Neural crest cell (in vitro differentiated cells): ENCODE results near the gene CCDC137. TPM values are rescaled to one million over a fixed set of nuclear protein-coding genes. Genes with fewer than 3 reads are reported as not detected.

Experiments used
- DNase-seq: peaks from one replicate; pipeline ENCODE4 v3.0.0; 2021; ENCODE audit warnings: low read depth, mixed read lengths, low spot score
- H3K27ac Mint-ChIP-seq: one replicate; pipeline ENCODE4 v1.8.0; 2021; ENCODE audit warnings: mild to moderate bottlenecking, mixed read lengths; ENCODE audit not compliant: unreplicated experiment
- H3K27me3 Mint-ChIP-seq: 2 replicates; pipeline ENCODE4 v1.8.0; 2021; ENCODE audit warnings: low read depth, mild to moderate bottlenecking, mixed read lengths
- H3K36me3 Mint-ChIP-seq: 2 replicates; pipeline ENCODE4 v1.8.0; 2021; ENCODE audit warnings: low read depth, mild to moderate bottlenecking, mixed read lengths
- H3K4me1 Mint-ChIP-seq: 2 replicates; pipeline ENCODE4 v1.8.0; 2021; ENCODE audit warnings: mixed read lengths
- H3K4me3 Mint-ChIP-seq: one replicate; pipeline ENCODE4 v1.8.0; 2021; ENCODE audit warnings: mild to moderate bottlenecking, mixed read lengths
- H3K9me3 Mint-ChIP-seq: 2 replicates; pipeline ENCODE4 v1.8.0; 2021; ENCODE audit warnings: mixed read lengths
- CTCF ChIP-seq: fragments of 200-600 bp; sonication (generic); conservative IDR thresholded peaks from 2 replicates; pipeline ENCODE4 v1.5.0; 2021; ENCODE audit warnings: antibody characterized with exemption, mild to moderate bottlenecking
- total RNA-seq: library from RNA; stranded (reverse); gene quantifications from 2 replicates; pipeline ENCODE4 v1.2.1, GENCODE V29; 2021

The CCDC137 gene
- total RNA-seq, 1 donor from 2014 or later, result 38.3 TPM

GRCh38 chr17:81640011-81640410 is 26.5 kb upstream of the CCDC137 start:
- DNase-seq, result no peak
- peaks cover 14% of the 10 kb centered on the region for H3K4me1 Mint-ChIP-seq
- H3K27me3 Mint-ChIP-seq, result no peaks in the 10 kb centered on the region
- peak overlapping the region; percentile 74 for H3K4me3 Mint-ChIP-seq
- no peaks in the 10 kb centered on the region for H3K36me3 Mint-ChIP-seq
- TF ChIP-seq CTCF, result no peak
- no peak overlapping the region for H3K27ac Mint-ChIP-seq
- no peaks in the 10 kb centered on the region for H3K9me3 Mint-ChIP-seq

DNA sequence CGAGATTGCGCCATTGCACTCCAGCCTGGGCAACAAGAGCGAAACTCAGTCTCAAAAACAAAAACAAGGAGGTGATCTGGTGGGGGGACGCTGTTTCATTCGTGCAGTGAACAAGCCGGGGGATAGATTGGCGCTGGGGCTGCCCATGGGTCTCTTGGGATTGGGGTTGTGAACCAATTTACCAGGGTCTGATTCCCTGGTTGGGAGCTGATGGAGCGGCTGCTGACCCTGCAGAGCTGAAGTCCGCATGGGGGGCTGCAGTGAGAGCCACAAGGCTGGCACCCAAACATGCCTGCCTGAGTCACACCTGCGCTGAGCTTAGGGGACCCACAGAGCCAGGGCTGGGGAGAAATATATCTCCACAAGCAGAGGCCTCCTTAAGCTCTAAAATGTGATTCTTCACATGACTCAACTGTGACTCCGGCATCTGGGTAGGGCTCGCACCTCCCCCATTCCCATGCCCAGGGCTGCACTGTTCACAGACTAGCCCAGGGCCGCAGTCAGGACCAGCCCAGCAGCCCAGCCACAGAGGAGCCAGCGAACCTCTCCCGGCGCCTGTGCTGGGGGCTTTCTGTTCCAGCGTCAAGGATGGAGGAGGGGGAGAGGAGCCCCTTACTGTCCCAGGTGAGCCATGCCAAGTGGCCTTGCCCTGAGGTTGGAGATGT is 24.6 kb upstream of the CCDC137 start:
- TF ChIP-seq CTCF, result no peak
- DNase-seq, result no peak
- no peaks in the 10 kb centered on the region for H3K36me3 Mint-ChIP-seq
- H3K4me3 Mint-ChIP-seq, result no peak overlapping the region
- H3K9me3 Mint-ChIP-seq, result no peaks in the 10 kb centered on the region
- no peaks in the 10 kb centered on the region for H3K27me3 Mint-ChIP-seq
- no peak overlapping the region for H3K27ac Mint-ChIP-seq
- H3K4me1 Mint-ChIP-seq, result peaks cover 3% of the 10 kb centered on the region

DNA sequence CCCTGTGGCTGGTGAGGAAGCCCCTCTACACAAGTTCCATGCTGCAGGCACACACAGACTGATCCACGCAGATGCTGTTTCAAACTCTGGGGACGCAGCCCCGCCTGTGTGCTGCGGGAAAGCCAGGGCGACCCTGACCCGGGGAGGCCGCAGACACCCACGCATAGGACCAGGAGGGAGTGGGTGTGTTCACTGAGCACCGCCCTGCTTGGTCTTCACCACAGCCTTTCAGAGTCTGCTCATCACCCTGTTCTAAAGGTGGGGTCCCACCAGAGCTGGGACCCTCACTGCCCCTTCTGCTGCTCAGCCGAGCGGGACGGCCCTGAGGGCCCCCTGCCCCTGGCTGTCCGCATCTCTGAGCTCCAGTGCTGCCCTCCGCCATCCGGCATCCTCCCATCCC is 22.0 kb upstream of the CCDC137 start:
- no peaks in the 10 kb centered on the region for H3K36me3 Mint-ChIP-seq
- no peak overlapping the region for H3K27ac Mint-ChIP-seq
- H3K4me1 Mint-ChIP-seq, result no peaks in the 10 kb centered on the region
- H3K4me3 Mint-ChIP-seq, result no peak overlapping the region
- H3K27me3 Mint-ChIP-seq, result no peaks in the 10 kb centered on the region
- no peaks in the 10 kb centered on the region for H3K9me3 Mint-ChIP-seq
- TF ChIP-seq CTCF, result no peak
- DNase-seq, result no peak

DNA sequence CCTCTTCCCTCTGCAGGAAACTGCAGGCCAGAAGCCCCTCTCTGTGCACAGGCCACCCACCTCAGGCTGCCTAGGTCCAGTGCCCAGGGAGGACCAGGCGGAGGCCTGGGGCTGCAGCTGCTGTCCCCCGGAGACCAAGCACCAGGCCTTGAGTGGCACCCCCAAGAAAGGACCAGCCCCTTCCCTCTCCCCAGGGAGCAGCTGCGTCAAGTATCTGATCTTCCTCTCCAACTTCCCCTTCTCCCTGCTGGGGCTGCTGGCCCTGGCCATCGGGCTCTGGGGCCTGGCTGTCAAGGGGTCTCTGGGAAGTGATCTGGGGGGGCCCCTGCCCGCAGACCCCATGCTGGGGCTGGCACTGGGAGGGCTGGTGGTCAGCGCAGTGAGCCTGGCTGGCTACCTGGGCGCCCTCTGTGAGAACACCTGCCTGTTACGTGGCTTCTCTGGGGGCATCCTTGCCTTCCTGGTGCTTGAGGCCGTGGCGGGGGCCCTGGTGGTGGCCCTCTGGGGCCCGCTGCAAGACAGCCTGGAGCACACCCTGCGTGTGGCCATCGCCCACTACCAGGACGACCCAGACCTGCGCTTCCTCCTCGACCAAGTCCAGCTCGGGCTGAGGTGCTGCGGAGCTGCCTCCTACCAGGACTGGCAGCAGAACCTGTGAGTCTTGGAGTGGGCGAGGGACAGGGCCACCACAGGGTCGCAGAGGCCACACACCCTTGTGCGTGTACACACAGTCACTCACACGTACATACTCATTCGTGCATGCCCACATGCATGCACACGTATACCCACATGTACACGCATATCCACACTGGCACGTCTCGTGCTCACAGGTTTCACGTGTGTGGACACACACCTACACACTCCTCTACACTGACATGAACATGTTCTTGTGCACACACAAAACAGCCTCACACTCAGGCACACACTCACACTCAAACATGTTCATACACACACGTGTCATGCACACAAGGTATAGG is 21.3 kb upstream of the CCDC137 start:
- no peak for TF ChIP-seq CTCF
- no peaks in the 10 kb centered on the region for H3K4me1 Mint-ChIP-seq
- no peaks in the 10 kb centered on the region for H3K27me3 Mint-ChIP-seq
- no peak for DNase-seq
- H3K27ac Mint-ChIP-seq, result no peak overlapping the region
- H3K4me3 Mint-ChIP-seq, result no peak overlapping the region
- no peaks in the 10 kb centered on the region for H3K9me3 Mint-ChIP-seq
- H3K36me3 Mint-ChIP-seq, result no peaks in the 10 kb centered on the region

GRCh38 chr17:81646869-81647600 is 19.5 kb upstream of the CCDC137 start:
- no peak for DNase-seq

More at GRCh38 chr17:81646869-81647600, 19.5 kb upstream of the CCDC137 start:
- peak overlapping the region; percentile 12 for H3K4me3 Mint-ChIP-seq
- H3K36me3 Mint-ChIP-seq, result no peaks in the 10 kb centered on the region
- H3K27me3 Mint-ChIP-seq, result no peaks in the 10 kb centered on the region
- H3K27ac Mint-ChIP-seq, result peak overlapping the region; percentile 12
- no peak for TF ChIP-seq CTCF
- H3K9me3 Mint-ChIP-seq, result no peaks in the 10 kb centered on the region
- H3K4me1 Mint-ChIP-seq, result peaks cover 3% of the 10 kb centered on the region
